Limb (tissue), 2 donors: ENCODE results near the gene ZNF223.
A peak's percentile ranks its signal among the peaks of the same experiment; 100 is the strongest.

Experiments used
- DNase-seq, 2 donors: peaks; one replicate each; pipeline ENCODE4 v3.0.0-alpha.2; 2016; ENCODE audit errors: extremely low spot score in 2 of 2

ZNF223 gene

DNA sequence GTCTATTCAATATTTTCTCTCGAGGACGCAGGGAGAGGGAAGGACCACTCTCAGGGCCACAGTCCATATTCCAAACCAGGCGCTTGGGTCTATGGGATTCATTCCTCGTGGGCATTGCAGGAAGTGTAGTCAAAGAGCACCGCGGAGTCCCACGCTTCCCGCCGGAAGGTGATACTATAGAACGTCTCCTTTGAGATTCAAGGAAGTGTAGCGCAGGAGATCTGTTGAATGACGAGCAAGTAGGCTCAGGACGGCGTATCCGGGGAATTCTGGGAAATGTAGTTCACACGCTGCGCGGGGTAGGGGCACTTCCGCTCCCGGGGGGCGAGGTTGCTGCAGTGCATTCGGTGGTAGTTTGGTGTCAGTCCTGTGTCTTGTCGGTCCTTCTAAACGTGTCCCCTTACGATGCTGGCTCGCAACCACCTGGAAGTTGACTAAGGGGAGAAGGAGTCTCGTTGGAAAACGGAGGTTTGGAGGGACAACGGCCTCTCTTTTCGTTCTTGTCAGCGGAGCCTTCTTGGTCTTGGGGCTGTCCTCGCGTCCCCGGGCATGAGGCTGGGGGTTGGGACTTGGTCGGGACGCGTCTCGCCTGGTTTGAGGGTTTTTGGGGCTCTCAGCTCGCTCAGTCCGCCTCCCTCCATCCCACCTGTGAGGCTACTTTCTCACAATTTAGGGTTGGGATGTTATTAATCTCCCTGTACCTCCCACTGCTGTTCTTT is 20.1 kb downstream of the ZNF223 start, which contains the start of gene ZNF284:
Gene ZNF284, plus strand, starts transcription at position 336 of the 719 bp plus-strand sequence. CDS start 4,231 bp downstream, outside the sequence.
- peak; percentile 93 for DNase-seq

- DNase-seq = no peak
Measured at GRCh38 chr19:44072543-44073401, 20.9 kb downstream of the ZNF223 start.

DNA sequence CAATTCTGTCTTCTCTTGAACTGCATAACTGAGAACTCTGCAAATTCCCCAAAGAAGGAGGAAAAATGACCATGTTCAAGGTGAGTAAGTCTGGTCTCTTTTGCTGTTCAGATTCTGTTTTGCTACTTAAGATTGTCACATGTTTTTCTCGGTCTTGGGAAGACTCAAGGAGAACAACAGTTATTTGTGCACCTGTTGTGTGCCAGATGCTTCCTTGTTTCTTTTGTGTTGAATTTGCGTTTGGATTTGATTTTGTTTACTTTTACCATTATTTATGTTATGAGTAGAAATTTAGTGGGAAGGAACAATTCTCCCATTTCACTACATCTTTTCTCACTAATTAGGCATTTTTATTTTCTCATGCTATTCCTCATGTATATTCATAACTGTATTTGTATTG is 24.5 kb downstream of the ZNF223 start:
- no peak for DNase-seq

DNA sequence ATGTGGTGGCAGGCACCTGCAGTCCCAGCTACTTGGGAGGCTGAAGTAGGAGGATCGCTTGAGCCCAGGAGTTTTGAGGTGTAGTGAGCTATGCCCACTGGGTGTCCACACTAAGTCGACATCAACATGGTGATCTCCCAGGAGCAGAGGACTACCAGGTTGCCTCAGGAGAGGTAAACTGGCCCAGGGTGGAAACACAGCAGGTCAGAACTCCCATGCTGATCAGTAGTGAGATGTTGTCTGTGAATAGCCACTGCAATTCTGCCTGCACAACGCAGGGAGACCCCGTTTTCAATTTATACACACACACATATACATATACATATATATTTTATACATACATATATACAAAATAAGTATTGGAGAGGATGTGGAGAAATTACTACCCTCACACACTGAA is 40.3 kb downstream of the ZNF223 start:
- no peak for DNase-seq

DNA sequence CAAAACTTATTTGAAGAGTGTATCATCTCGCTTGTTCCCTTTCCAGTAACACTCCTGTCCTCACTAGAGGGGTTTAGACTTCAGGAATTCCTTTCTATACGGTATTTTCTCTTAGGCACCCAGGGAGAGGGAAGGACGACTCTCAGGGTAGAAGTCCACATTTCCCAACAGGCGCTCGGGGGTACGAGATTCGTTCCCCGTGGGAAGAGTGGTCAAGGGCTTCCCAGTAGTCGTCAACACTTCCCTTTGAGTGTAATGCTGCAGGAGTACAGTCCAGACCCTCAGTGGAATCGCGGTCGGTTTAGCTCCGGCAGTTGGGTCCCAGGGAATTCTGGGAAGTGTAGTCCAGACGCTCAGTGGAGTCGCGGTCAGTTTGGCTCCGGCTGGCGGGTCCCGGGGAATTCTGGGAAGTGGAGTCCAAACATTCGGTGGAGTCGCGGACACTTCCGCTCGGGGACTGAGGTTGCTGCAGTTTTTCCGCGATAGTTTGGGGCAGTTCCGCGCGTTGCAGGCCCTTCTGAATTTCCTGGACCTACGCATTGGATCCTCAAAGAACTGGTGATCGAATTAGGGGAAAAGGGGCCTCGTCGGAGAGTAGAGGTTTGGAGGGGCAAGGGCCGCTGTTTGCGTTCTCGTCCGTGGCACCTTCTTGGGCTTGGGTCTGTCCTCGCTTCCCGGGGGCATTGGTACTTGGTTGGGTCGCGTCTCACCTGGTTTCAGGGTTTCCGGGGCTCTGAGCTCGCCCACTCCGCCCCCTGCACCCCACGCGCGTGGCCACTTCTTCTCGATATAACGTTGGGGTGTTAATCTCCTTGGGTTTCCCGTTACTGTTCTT is 42.3 kb downstream of the ZNF223 start, which contains the start of gene ZNF224:
Gene ZNF224, plus strand, starts transcription at position 431 of the 835 bp plus-strand sequence. CDS start 3,513 bp downstream, outside the sequence.
- peak; percentile 92 to 94 for DNase-seq

- no peak for DNase-seq
Measured at GRCh38 chr19:44107751-44108150, 55.9 kb downstream of the ZNF223 start.

- DNase-seq = no peak
Measured at GRCh38 chr19:44109458-44109857, 57.6 kb downstream of the ZNF223 start.

DNA sequence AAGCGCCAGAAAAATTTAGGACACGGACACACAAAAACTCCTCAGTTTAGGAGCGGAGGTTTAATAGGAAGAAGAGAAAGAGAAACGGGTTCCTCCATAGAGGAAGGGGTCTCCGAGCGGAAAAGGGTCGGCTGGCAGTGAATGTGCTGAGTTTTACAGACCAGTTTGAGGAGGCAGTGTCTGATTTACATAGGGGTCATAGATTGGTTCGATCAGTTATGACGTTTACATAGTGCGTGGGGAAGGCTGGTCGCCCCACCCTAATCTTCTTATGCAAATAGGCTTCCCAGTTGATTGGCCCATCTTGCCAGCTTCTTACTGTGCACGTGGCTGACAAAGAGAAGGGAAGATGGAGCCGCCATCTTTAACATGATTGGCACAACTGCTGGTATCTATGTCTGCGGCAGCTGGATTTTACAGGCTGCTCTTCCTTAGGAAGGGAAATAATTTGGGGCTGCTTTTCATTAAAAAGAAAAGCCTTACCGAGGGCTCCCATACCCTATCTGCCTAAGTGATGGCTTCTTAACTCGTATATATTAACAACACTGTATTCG is 60.2 kb downstream of the ZNF223 start:
- DNase-seq = peak; percentile 47 to 53

DNA sequence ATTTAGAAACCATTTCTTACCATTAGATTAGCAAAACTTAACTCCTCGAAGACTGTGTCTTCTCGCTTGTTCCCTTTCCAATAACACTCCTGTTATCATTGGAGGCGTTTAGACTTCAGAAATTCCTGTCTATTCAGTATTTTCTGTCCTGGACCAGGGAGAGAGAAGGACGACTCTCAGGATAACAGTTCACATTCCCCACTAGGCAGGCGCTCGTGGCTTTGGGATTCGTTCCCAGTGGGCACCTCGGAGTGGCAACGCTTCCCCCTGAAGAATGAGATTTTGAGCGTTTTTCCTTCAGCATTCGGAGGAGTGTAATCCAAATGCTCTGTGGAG is 60.9 kb downstream of the ZNF223 start:
- no peak for DNase-seq

DNA sequence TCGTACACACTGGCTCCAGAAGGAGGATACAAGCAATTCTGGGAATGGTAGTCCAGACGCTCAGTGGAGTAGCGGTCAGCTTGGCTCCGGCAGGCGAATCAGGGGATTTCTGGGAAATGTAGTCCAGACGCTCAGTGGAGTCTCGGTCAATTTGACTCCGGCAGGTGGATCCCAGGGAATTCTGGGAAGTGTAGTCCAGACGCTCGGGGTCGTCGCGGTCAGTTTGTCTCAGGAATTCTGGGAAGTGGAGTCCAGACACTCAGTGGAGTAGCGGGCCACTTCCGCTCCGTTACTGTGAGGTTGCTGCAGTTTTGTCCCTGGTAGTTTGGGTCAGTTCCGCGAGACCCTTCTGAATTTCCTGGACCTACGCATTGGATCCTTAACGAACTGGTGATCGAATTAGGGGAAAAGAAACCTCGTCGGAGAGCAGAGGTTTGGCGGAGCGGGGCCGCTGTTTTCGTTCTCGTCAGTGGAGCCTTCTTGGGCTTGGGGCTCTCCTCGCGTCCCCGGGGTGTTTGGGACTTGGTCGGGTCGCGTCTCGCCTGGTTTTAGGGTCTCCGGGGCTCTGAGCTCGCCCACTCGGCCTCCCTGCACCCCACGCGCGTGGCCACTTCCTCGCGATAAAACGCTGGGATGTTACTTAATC is 61.4 kb downstream of the ZNF223 start, which contains the start of gene ZNF225:
Gene ZNF225, plus strand, starts transcription at position 262 of the 646 bp plus-strand sequence. CDS start 2,429 bp downstream, outside the sequence.
- peak; percentile 94 to 99 for DNase-seq

GRCh38 chr19:44113784-44114390 is 62.1 kb downstream of the ZNF223 start:
- DNase-seq = no peak
